GM18498 (cell line): ENCODE measurements around the gene LPGAT1.

Experiments
- ATAC-seq: cut with Tn5 transposase; IDR thresholded peaks from one replicate; pipeline ENCODE4 v1.9.1; 2021; ENCODE audit warnings: mild to moderate bottlenecking, moderate library complexity; ENCODE audit not compliant: unreplicated experiment

The LPGAT1 gene

DNA sequence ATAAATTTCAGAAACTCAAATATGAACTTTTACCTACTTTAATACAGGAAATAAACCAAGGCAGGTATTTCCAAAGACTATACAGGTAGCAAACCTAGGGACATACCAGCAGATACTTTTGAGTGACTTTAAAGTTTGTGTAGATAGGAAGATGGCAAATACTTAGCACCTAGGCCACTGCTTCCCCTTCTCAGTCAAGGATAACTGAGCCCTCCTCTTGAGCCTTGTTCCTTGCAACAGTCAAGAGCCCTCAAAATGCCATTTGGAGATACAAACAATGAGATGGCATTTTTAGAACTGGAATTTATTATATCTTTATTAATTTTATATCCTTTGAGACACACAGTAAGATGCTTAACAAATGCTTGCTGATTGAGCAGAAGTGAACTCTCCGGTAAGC lies 65.9 kb downstream of the LPGAT1 start:
- ATAC-seq: no peak

DNA sequence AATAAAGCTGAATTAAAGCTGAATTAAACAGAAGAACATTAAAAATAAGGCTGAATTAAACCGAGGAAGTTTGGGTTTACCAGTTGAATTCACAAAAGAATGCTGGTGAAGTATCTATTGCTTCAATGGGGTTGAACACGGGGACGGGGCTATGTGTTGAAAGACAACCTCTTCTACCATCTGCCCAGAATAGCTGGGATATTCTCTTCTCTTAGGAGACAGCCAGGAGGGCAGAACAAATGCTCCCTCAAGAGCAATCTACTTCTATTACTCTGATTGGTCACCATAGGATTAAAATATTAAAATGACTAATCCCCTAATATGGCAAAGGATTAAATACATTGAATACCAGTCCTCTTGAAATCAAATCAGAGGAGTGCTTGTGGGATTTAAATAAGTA lies 68.4 kb downstream of the LPGAT1 start:
- ATAC-seq: no peak

DNA sequence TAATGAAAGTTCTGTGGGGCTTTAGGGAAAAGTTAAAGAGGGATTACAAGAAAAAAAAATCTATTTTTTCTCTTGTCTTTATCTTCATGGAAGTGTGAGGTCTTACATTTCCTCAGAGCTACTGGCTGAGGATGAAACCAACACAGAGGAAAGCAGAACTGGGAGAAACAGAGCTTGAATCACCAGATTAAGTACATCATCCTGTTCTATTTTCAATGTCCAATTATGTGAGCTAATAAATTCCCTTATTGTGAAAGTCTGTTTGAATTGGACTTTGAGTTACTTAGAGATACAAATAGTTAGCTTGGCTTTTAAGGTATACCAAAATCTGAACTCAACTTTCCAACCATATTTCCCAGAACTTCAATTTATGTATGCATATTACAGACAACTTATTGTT lies 69.2 kb downstream of the LPGAT1 start:
- no peak for ATAC-seq

DNA sequence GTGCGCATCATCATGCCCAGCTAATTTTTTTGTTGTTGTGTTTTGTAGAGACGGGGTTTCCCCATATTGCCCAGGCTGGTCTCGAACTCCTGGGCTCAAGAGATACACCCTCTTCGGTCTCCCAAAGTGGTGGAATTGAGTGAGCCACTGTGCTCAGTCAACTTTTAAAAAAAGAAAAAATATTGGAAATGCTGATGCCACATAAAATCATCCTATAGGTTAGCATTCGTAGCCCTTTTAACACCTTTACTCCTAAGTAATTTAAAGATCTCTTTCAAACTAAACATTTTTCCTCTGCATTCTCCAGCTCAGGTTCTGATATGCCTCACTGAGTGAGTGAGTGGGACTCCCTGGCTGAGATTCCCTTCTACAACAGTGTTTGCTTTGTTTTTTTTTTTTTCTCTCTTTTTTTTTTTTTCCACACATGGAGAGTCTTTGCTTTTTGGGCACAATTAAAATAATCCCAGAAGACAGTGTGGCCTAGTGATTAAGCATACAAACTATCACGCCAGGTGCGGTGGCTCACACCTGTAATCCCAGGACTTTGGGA lies 74.0 kb downstream of the LPGAT1 start:
- ATAC-seq: no peak

DNA sequence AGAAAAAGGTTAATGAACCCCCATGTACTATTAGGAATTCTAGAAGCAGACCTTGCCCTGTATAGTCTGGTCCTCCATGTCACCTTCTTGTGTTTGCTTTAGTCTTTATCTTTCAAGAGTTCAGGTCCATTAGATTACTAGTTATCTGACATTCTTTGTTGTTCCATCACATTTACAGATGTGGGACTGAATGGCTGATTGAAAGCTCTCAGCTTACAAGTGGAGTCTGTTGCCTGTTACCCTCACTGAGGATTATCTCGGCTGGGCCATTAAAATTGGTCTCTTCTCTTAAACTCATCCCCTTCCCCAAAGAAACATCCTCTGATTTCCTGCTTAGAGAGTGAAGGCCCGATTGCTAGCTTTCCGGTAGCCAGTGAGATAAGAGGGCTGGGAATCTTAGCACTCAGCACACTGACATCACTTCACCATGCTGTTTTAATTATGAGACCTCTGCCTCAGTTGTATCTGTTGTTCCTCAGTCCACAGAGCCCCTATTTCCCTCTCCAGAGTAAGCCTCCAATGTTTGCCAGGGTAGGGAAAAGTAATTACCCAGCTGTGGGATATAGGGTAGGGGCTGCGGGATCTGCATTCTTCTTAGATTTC lies 76.8 kb downstream of the LPGAT1 start:
- no peak for ATAC-seq

DNA sequence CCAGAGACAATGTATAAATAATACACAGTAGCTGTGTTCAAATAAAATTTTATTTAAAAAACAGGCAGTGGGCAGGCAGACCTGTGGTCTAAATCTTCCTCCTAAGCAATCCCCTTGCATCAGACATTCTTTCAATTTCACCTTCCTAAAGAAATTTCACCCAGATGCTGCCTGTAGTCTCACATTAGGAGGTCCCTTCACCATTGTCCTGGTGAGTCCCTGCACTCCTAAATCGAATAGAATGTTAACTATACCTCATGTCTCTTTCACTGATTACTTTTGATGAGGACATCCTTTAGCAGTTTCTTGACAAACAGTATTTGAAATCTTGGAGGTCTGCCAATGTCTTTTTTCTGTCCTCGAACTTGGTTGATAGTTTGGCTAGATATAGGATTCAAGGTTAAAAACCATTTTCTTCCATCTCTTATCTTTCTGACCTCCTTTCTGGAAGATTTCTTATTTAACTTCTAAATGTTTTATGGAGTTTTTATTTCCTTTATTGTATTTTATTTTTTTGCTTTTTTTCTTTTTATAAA lies 77.5 kb downstream of the LPGAT1 start:
- ATAC-seq: no peak

DNA sequence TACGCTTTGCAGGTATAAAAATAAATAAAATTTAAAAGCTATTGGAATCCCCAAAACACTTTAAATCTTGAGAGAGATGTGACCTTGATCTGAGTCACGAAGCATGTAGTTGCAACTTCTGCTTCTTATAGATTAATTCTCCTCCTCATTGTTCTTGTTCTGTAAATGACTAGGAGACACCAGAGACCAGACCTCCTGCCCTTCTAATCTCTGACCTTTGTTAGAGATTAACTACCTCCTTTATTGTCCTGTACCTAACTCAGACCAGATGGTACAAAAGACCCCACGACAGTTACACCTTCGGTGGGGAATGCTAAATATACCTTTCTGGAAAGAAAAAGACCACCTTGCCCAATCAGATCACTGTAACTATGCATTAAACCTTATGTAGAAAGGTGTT lies 78.2 kb downstream of the LPGAT1 start:
- ATAC-seq: no peak

DNA sequence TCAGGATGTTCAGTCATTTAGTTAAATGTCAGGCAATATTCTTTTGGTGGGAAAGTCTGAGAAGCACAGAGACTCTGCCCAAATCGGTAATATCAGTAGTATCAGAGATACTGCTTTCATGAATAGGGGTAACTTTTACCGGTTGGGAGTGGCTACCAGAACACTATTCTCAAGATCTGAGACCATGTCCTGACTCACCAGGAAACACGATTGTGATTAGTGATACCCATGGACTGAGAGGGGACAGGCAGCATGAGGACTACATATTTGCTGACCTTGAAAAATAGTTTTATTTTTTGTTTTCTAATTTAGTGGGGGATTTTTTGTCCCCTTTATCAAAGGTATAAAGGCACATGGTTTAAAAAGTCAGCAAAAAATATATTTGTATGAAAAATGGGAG lies 79.1 kb downstream of the LPGAT1 start:
- no peak for ATAC-seq

DNA sequence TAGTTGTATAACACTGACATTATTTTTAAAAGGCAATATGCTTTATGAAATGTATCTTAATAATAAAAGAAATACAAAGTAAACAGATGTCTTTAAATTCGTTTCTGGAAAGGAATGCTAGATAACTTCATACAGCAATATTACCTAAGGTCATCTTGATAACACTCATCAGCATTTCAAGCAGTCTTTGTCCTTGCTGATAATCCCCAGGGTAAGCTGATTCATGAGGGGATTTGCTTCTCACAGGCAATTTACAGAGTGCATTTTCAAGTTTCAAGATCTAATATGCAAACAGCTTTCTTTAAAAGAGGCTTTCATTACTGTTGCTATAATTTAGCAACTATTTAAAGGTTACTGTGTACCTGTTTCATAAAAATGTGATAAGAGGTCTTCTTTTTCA lies 80.0 kb downstream of the LPGAT1 start:
- ATAC-seq: no peak

DNA sequence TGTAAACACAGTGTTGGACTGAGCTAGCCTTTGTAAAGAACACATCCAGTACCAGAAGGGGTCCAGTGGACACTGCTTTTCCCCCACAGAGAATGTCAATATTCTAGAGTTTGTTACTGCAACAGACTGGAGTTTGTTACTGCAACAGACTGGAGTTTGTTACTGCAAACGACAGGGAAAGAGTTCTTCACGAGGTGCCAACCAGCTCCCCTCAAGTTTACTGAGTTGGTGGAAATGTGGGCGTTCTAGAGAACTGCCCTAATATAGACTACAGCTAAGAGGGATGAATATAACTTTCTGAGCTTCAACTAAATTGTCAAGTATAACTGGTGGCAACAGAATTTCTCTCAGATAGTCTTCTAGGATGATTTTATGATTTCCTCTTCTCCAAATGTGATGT lies 81.3 kb downstream of the LPGAT1 start:
- ATAC-seq: no peak

DNA sequence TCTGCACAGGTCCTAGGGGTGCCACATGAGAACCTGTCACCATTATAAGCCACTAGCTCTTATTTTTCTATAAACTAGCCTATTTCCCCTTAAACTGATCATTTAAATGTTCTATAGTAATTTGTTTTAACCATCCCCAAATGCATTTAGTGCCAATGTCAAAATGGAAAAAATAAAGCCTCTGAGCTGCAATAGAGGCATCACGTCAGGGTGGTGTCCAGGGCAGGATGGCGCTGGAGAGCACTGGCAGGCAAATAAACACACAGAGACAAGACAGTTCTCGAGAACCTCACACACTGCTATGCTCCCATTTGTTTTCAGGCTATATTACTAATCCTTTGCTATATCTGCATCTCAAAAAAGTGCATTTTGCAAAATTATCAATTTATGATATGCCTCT lies 81.8 kb downstream of the LPGAT1 start:
- no peak for ATAC-seq

DNA sequence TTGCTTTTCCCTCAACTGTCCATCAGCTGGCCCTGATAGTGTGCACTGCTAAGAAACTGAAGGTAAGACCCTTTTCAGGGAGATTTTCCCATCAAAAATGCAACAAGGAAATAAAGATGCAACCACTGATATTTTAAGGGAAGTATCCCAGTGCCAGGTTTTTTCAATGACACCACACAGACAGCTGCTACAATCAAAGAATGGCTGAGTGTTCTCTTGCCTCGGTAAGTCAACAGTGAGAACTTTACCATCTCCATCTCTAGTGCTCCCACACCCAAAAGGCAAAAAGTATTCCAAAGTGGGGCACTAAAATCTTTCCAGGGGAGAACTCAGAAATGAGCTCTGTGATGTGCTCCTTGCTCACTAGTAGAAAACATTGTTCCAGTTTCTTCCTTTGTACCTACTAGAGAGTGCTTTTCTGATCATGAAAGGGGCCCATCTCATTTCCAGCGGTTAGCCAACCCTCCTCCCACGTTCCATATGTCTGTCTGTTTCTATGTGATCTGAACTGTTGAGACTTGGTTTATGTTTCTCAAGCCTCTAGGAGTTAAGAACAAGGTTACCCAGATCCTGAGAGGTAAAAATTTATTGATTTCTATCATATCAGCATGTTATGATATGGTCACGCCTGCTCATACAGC lies 87.6 kb downstream of the LPGAT1 start:
- no peak for ATAC-seq

DNA sequence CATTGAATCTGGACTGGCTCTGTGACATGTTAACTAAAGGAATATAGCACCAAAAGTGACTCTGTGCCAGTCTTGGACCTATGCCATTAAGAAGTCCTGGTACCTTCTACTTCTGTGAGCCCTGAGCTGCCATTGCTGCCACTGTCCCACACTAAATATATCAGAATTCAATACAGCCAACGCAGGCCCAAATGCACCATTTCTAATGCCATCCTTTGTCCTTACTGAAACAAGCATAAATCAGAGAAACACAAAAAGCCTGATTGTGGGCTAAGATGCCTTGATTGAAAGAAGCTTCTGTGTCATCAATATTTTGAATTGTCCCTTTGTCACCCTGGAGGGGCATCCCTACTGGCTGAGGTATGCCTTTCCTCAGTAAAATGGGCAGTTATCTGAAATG lies 88.3 kb downstream of the LPGAT1 start:
- ATAC-seq: no peak

DNA sequence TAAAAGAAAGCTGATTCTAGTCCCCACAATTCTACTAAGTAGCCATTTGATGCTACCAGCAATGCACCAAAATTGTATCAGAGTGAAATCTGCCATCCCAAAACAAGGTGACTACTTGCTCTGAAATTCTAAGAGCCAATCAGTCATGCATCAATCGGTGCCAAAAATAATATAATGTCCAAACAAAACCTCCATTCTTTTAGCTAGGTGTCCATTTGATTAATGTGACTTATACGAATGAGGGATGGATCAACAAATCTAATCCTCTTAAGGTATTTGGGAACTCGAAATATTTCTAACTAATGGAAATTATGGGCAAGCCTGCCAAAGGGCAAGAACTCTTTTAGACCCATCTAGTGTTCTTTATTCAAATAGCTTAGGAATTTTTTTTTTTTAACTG lies 88.8 kb downstream of the LPGAT1 start:
- ATAC-seq: no peak

DNA sequence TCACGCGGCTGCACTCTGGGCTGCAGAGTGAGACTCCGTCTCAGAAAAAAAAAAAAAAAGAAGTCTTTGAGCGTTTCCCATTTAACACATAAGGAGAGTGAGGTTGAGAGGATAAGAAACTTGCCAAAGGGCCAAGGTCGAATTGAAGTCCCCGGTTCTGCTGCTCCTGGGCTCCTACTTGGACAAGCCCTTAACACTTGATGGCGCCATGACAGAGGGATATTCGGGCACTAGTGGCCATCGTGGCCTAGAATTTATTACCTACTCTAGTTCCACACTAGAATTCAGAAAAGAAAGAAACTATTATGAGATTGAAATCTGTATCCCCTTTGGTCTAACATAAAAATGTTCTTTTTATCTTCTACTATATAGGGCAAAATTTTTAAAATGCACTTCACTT lies 89.4 kb downstream of the LPGAT1 start:
- no peak for ATAC-seq

DNA sequence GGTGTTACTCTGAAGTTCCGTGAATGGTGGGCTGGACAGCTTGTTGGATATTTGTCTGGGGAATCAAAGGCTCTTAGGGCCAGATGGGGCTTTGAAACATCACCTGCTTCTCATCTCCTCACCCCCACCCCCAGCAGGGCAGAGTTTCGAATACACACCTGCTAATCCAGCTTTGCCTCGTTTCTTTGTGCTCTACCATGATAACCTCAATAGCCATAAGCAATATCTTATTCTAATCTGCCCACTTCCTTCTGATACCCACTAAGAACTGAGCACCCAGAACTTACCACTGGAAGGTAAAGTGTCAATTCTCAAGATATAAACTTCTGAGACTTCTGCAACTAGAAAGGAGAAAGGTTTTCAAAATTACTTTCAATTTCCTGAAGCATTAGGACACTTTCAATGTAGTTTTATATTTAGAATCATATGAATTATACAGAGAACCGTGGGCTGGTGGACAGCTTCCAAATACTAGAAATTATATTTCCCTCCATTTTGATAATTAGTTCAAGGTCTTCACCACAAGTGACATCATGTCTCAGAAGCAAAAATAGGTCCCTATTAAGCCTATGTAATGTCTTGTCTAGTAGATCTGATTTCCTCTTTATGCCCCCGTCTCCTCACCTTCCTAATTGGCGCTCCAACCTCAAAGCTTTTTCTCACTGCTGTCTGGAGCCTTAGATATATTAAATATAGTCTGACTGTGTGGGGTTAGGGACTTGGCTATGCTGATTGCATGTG lies 90.7 kb downstream of the LPGAT1 start:
- ATAC-seq: peak; percentile 71

DNA sequence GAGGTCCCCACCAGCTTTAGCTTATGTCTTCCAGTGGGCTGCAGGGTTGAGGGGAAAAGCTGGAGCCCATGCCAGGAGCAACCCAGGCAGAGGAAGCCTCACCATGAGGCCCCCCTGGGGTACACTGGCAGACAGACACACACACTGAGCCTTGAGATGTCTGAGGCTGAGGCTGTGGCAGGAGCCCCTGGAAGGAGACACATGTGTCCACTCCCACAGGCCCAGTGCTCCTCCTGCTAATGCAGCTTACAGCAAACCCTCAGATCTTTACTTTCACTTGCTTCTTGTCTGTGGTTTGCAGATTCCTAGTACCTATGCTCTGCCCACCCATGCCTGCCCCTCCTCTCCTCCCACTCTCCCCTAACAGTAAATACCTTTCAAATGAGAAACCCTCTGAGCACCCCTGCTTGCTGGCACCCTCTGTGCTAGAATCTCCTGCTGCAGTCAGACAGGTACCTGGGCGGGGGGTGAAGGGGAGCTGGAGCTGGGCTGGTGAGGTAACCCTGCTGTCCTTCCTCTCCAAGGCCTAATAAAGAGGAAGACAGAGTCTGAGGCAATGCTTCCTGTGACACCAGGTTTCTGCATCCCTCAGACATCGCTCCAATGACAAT lies 91.8 kb downstream of the LPGAT1 start:
- ATAC-seq: peak; percentile 49

DNA sequence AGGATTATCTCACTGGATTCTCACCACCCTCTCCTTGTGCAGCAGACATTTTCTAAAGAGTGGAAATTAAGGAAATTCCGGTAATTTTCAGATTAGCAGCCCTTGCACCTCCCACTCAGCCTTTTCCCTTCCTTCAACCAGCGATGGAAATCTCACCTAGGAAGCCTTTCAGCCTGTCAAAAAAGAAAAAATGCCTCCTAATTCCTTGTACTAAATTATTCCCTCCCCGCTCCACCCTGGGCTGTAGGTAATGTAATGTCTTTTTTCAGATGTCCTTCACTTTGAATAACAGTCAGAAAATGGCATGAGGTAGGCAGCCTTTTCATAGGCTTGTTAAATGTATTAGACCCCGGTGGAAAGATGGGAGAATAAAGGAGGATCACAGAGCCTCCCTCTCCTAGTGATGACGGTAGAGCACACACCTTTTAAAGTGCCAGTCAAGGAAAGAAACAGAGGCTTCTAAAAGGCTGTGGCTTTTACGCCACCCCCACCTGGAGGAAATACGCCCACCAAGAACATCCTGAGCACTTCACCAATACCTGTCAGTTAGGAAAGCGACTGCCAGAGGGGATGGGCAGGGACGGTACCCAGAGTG lies 92.4 kb downstream of the LPGAT1 start:
- ATAC-seq: no peak

DNA sequence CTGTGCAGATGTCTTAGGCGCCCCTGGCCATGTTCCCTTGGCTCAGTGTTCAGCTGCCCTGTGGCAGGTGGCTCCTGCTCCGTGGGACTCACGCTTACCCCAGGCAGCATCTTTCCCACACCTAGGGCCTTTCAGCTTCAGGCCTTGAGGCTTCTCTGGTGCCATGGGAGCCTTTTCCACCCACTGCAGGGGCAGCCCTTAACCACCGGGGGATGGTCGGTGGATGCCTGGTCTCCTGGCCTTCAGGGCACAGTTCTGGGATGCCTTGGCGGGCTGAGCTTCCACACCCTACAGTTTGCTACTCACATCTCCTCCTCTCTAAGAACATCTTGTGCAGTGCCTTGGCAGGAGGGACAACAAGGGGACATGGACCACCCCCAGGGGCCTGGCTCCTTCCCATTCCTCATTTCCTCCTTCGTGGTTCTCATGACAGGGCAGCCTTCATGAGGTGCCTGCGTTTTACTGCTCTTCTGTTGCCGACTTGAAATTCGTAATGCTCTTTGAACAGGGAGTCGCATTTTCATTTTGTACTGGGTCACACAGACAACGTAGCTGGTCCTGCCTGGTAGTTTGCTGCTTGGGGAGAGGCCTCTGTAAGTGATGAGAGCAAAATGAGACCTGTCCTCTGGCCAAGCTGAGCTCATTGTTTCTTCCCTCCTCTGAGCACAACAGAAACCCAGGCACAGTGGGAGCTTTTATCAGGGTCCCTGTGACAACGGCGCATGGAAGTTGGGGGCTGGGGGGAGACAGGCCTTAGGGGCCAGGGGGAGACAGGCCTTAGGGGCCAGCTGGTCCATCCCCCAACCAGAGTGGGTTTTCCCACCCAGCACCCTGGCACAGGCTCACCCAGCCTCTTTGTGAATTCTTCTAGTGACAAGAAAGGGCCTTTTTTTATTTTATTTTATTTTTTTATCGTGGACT lies 93.2 kb downstream of the LPGAT1 start:
- ATAC-seq: no peak

DNA sequence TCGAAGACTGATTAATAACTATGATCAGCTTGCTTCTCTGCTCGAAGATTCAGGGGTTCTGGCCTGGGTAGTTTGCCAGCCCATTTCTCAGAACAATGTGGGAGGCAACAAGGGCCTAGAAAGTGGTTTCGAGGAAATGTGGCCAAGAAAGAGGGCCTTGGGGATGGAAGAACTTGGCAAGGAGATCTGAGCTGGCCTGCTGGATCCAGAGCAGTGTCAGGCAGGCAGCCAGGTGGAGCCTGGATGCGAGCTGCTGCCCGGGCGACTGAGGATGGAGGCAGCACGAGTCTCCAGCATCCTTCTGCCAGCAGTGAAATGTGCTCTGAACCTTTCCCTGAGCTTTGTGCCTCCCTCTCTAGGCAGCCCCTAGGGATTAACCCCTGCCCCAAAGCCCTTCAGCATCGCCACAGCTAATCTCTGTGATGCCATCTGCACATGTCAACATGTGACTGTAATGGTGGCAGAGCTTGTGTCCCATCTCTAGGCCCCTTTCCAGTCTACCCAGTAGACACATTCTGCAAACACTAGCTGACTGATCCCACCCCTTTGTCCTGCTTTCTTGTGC lies 94.1 kb downstream of the LPGAT1 start:
- ATAC-seq: no peak
